OCI-LY7 (cell line): Measurements from ENCODE around the gene RFFL. TPM values are rescaled to one million over a fixed set of nuclear protein-coding genes. Genes with fewer than 3 reads are reported as not detected.
A peak's percentile ranks its signal among the peaks of the same experiment; 100 is the strongest.

Experiments used
- BruUV-seq: library from RNA; stranded (reverse); fragments of 400-500 nt; replicated peaks from 2 replicates; lab custom pipeline; 2021; lab: Mats Ljungman, UMichigan
- CTCF ChIA-PET: fragments of 300-600 bp; sonication (Branson Sonifier 250); formaldehyde crosslinking; loops from one replicate; lab custom pipeline; 2022; ENCODE audit warnings: antibody characterized with exemption; ENCODE audit not compliant: unreplicated experiment; lab: Charles Lee
- POLR2A ChIA-PET: fragments of 300-600 bp; sonication (Branson Sonifier 250); formaldehyde crosslinking; loops from one replicate; lab custom pipeline; 2022; ENCODE audit warnings: antibody characterized with exemption; lab: Charles Lee
- DNase-seq: peaks from one replicate; pipeline ENCODE4 v3.0.0-alpha.2; 2015; ENCODE audit warnings: low spot score
- H2AFZ ChIP-seq: fragments of 200-600 bp; sonication (generic), shearing (Covaris generic); 2 replicates; pipeline ENCODE4 v1.6.1; 2014; ENCODE audit warnings: mild to moderate bottlenecking, antibody characterized with exemption, low read length, moderate library complexity
- H3K27ac ChIP-seq: fragments of 200-600 bp; sonication (generic); 2 replicates; pipeline ENCODE4 v1.5.1; 2014; ENCODE audit warnings: mixed run types, low read depth, mild to moderate bottlenecking, moderate library complexity, low read length, inconsistent platforms; ENCODE audit not compliant: poor library complexity, severe bottlenecking
- H3K36me3 ChIP-seq: fragments of 200-600 bp; sonication (generic); 2 replicates; pipeline ENCODE4 v1.6.1; 2014; ENCODE audit warnings: mild to moderate bottlenecking, antibody characterized with exemption, low read length, moderate library complexity, mixed read lengths; ENCODE audit not compliant: insufficient read depth
- H3K4me1 ChIP-seq: fragments of 200-600 bp; sonication (generic); 2 replicates; pipeline ENCODE4 v1.5.1; 2014; ENCODE audit warnings: mild to moderate bottlenecking, low read length; ENCODE audit not compliant: insufficient read depth, poor library complexity, severe bottlenecking
- H3K4me2 ChIP-seq: fragments of 200-600 bp; sonication (generic); 2 replicates; pipeline ENCODE4 v1.6.1; 2014; ENCODE audit warnings: mild to moderate bottlenecking, low read length
- H3K4me3 ChIP-seq: fragments of 200-600 bp; sonication (generic); 2 replicates; pipeline ENCODE4 v1.5.1; 2014; ENCODE audit warnings: mild to moderate bottlenecking, low read depth, low read length; ENCODE audit not compliant: poor library complexity, severe bottlenecking
- H3K79me2 ChIP-seq: fragments of 200-600 bp; sonication (generic); 2 replicates; pipeline ENCODE4 v1.6.1; 2016; ENCODE audit warnings: low read depth, mild to moderate bottlenecking, low read length, moderate library complexity, mixed read lengths; ENCODE audit not compliant: insufficient read depth
- H3K9me2 ChIP-seq: fragments of 200-600 bp; sonication (generic); 2 replicates; pipeline ENCODE4 v1.6.1; 2016; ENCODE audit warnings: mild to moderate bottlenecking, low read length, mixed read lengths; ENCODE audit not compliant: insufficient read depth
- H3K9me3 ChIP-seq: fragments of 200-600 bp; sonication (generic); 2 replicates; pipeline ENCODE4 v1.6.1; 2014; ENCODE audit warnings: mild to moderate bottlenecking, mixed run types, low read length, mixed read lengths
- H4K20me1 ChIP-seq: fragments of 200-600 bp; sonication (generic); 2 replicates; pipeline ENCODE4 v1.6.1; 2014; ENCODE audit warnings: mild to moderate bottlenecking, antibody characterized with exemption, low read length, moderate library complexity, mixed read lengths; ENCODE audit not compliant: insufficient read depth
- EZH2phosphoT487 ChIP-seq: fragments of 200-600 bp; sonication (generic); IDR thresholded peaks from 2 replicates; pipeline ENCODE4 v1.6.1; 2018; ENCODE audit warnings: low read depth, borderline replicate concordance, mild to moderate bottlenecking, mixed run types, antibody characterized with exemption, low read length, moderate library complexity, mixed read lengths
- intact Hi-C: fragments of 100-400 bp; cut with micrococcal nuclease; formaldehyde crosslinking; loops from one replicate; pipeline ENCODE4 v1.10.0; 2022; ENCODE audit not compliant: unreplicated experiment
- total RNA-seq, 2 experiments: library from RNA; depleted of rRNA in 1 of 2; stranded (reverse); fragments of >200 nt in 1 of 2; shearing (Covaris generic) in 1 of 2; gene quantifications; 2 replicates each; pipeline ENCODE4 v1.2.3, GENCODE V29; 2014 to 2022
- TF ChIP-seq, protein P1 (sequence below): fragments of 200-600 bp; sonication (generic); conservative IDR thresholded peaks from 2 replicates; pipeline ENCODE4 v1.5.1; 2014; ENCODE audit warnings: mild to moderate bottlenecking, antibody characterized with exemption, low read length, moderate library complexity, mixed read lengths

The RFFL gene
- total RNA-seq, 2 experiments from 2014 or later = 15.6 to 16.1 TPM

GRCh38 chr17:34979153-34979552 lies 84.4 kb downstream of the RFFL start:
- H4K20me1 ChIP-seq = no peaks in the 10 kb centered on the region
- H3K4me1 ChIP-seq = peaks cover 16% of the 10 kb centered on the region
- H3K9me2 ChIP-seq = no peaks in the 10 kb centered on the region
- H3K79me2 ChIP-seq = peaks cover 22% of the 10 kb centered on the region; the same call in 1 of the 2 replicates
- no peak for DNase-seq
- H2AFZ ChIP-seq = peak overlapping the region; percentile 90; the same call in 1 of the 2 replicates
- peak overlapping the region; percentile 99 for H3K4me2 ChIP-seq
- intact Hi-C loops = no loop called here
- TF ChIP-seq EZH2phosphoT487 = no peak
- TF ChIP-seq, protein P1, sequence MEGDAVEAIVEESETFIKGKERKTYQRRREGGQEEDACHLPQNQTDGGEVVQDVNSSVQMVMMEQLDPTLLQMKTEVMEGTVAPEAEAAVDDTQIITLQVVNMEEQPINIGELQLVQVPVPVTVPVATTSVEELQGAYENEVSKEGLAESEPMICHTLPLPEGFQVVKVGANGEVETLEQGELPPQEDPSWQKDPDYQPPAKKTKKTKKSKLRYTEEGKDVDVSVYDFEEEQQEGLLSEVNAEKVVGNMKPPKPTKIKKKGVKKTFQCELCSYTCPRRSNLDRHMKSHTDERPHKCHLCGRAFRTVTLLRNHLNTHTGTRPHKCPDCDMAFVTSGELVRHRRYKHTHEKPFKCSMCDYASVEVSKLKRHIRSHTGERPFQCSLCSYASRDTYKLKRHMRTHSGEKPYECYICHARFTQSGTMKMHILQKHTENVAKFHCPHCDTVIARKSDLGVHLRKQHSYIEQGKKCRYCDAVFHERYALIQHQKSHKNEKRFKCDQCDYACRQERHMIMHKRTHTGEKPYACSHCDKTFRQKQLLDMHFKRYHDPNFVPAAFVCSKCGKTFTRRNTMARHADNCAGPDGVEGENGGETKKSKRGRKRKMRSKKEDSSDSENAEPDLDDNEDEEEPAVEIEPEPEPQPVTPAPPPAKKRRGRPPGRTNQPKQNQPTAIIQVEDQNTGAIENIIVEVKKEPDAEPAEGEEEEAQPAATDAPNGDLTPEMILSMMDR = no peak
- ChIA-PET POLR2A (interaction anchor here (0.6 to 1.4 kb wide), 2 partner anchors 15 to 109 kb away, joined by 3 read pairs; no protein-coding TSS in a partner anchor), CTCF (no interaction called here)
- H3K9me3 ChIP-seq = no peaks in the 10 kb centered on the region
- no peak overlapping the region for H3K27ac ChIP-seq
- H3K4me3 ChIP-seq = peak overlapping the region; percentile 92
- no TSS peak for BruUV-seq
- peaks cover 15% of the 10 kb centered on the region for H3K36me3 ChIP-seq

- ChIA-PET POLR2A (interaction anchor here (1.5 to 2.0 kb wide), 3 partner anchors 11 to 29 kb away, joined by 3 to 7 read pairs (median 7); partner anchors contain the start of genes CCT6B and ZNF830), CTCF (no interaction called here)
- Histone ChIP-seq H4K20me1 (no peaks in the 10 kb centered on the region), H3K9me2 (no peaks in the 10 kb centered on the region), H3K27ac (no peak overlapping the region), H3K36me3 (no peaks in the 10 kb centered on the region), H2AFZ (no peak overlapping the region), H3K4me3 (no peak overlapping the region), H3K9me3 (no peaks in the 10 kb centered on the region), H3K4me1 (peaks cover 7% of the 10 kb centered on the region), H3K4me2 (no peak overlapping the region), H3K79me2 (no peaks in the 10 kb centered on the region)
- intact Hi-C loops = no loop called here
- TF ChIP-seq, protein P1 = no peak
- TF ChIP-seq EZH2phosphoT487 = no peak
- no peak for DNase-seq
- no TSS peak for BruUV-seq
Measured at GRCh38 chr17:34974794-34975785, 88.4 kb downstream of the RFFL start.
